Measurements from ENCODE around the gene HACD1.

HACD1 gene

DNA sequence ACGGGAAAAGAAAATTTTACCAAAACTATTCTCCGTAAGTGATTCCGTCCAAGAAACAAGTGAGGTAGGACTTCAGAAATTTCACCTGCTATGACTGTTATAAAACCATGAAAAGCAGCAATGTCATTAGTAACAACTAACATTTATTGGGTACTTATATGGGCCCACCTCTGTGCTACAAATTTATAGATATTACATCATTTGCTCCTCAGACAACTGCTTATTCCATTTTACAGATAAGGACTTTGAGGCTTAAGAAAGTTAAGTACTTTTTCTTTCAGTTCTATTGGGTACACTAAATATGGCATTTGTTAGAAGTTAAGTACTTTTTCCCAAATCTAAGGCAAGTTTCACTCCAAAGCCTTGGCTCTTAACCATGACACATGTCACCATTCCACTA is 36.3 kb downstream of the HACD1 start:
- no peak for DNase-seq (ENCODE audit: low read depth in 2 of 2)

DNA sequence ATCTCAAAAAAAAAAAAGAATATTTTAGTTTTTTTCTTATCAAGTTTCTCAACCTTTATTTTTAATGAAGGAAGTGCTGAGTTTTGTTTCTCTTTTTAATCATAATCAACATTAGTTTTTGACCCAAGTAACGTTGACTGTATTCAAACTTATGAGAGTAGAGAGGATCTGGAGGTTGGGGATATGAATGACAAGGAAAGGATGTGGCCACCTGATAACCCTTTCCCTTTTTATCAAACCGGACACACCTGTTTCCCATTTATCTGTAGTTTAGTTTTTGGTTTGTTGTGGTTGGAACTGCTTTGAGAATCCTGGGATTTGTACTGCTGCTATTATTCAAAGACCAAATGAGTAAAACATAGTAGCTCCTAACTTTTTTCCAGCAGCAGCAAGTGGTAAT is 38.6 kb downstream of the HACD1 start:
- no peak for DNase-seq (ENCODE audit: low read depth in 2 of 2)

DNA sequence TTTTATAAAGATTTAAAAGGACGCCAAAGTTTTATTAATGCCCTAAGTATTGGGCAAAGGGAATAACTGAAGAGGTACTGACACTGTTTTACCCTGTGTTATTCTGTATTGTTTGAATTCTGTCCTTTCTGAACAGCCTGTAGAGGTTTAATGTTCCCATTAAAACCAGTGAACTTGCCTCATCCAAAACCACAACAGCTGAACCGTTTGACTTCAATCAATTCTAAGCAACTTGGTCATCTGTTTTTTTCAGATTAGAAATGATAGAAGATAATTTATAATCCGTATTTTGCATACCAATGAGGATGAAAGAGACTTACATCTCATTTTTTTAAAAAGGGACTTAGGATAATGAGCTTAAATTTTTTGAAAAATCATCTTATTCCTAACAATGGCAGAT is 40.4 kb downstream of the HACD1 start:
- no peak for DNase-seq (ENCODE audit: low read depth in 2 of 2)

DNA sequence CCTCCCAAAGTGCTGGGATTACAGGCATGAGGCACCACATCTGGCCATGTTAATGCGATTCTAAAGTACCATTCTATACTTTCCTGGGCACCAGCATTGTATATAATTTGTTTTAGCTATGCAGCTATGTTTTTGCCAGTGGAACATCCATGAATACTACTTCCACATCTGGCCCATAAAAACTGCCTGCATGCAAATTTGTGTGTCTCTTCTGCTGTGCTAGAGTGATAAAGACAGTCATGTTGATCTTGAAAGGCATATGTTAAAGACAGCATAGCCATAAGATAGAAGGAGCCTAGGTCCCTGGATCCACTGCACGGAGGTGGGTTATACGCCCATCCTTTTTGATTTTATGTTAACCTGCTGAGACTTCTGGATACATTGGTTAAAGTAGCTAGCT is 52.3 kb downstream of the HACD1 start:
- no peak for DNase-seq (ENCODE audit: low read depth in 2 of 2)

DNA sequence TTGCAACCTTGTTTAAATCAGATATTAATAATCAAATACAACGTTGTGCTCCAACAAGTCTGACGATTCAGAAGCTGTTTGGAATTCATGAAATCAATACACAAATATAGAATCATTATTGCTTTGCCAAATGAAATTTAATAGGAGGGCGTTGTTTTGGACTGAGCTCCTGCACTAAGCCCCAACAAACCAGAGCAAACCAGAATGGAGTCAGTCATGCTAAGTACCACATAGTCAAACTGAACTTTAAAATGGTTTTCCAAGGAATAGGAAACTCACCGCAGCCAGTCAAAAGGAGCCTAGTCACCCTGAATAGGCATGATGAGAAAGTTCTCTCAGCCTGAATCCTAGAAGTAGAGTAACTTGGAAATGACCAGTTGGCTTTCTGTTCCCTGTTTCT is 53.7 kb downstream of the HACD1 start:
- no peak for DNase-seq (ENCODE audit: low read depth in 2 of 2)

DNA sequence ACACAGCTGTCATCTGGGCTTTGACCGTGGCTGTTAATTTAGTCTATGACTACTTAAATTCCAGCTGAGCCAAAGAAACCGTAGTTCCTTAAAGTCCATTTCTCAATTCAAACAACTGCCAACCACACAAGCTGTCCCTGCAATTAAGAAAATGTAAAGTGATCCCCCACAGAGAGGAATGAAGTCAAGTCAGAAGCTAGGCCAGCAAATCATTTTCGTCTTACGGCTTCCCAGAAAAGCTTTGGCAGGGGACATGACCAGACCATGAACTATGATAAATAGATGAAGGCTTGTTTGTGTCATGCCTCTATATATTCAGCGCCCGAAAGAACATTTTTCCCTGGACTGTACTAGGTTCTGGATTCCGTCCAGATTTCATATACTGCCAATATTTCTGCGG is 54.6 kb downstream of the HACD1 start:
- DNase-seq (ENCODE audit: low read depth in 2 of 2), result no peak

DNA sequence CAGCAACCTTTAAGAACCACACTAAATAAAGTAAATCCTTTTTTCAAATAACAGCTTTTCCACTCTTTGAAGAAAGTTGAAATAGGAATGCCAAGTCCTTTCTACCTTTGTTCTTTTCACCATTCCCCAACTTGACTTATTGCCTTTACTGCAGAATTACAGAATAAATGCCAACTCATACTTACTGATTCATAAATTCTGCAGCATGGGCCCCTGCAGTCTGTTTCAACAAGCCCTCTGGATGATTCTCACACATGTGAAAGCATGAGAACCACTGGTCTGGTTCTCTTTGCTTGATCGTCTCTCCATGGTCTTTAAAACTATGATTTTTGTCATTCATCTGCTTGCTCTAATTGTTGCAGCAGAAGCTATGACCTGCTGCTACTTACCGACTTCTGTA is 56.1 kb downstream of the HACD1 start:
- no peak for DNase-seq (ENCODE audit: low read depth in 2 of 2)

DNA sequence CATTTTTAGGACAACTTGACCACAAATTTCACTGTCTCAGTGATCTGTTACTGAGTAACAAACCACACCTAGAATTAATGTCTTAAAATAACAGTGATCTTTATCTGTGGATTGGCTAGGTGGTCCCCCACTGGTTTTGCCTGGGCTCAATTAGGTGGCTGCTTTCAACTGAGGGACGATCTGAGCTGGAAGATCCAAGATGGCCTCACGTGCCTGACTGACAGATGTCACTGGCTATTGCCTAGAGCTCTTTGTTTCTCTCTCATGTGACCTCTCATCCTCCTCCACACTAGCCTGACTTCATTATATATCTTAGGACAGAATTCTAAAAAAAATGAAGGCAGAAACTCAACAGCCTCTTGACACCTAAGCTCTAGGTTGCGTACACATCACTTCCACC is 59.7 kb downstream of the HACD1 start:
- no peak for DNase-seq (ENCODE audit: low read depth in 2 of 2)

DNA sequence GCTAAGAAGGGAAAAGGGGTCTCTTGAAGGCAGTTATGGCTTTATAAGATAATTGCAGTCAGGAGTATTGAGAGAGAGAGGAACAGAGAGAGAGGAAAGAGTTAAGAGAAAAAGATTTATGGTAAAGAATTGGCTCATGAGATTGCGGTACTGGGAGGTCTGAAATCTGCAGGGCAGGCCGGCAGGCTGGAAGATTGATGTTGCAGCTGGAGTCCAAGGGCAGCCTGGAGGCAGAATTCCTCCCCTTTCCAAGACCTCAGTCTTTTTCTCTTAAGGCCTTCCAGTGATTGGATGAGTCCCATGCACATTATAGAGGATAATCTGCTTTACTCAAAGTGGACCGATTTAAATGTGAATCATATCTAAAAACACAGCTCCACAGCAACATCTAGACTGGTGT is 68.4 kb downstream of the HACD1 start:
- DNase-seq (ENCODE audit: low read depth in 2 of 2), result no peak

DNA sequence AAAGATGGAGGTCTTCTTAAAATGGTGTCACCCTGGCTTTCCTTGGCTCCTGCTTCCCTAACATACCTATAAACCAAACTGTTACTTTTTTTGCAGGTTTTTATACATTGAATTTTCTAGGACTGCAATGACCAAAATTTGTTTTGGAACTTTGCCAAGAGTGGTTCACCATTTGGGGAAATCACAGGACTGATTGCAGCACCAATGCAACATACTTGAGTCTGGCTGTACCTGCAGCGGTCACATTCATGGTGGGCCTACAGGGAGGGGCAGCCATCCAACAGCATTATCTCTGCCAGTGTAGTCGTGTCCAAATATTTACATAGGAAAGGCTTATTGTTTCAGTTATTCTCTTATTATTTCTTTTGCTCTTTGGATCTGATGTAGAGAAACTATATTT is 69.0 kb downstream of the HACD1 start:
- DNase-seq (ENCODE audit: low read depth in 2 of 2), result no peak

DNA sequence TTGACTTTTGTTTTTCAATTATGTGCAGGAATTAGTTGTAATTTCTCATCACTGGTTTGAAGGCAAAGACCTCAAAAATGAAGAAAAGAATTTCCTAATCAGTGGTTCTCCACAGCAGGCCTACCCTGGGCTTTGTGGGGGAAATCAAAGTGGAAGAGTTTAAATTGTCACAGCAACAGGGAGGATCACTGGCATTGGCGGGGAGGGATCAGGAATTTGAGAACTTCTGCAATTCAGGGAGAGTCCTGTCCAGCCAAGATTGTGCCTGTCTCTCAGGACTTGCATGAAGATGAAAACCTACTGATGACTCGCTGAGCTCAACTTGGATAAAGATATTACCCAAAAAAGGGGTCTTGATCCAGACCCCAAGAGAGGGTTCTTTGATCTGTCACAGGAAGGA is 70.1 kb downstream of the HACD1 start:
- no peak for DNase-seq (ENCODE audit: low read depth in 2 of 2)

DNA sequence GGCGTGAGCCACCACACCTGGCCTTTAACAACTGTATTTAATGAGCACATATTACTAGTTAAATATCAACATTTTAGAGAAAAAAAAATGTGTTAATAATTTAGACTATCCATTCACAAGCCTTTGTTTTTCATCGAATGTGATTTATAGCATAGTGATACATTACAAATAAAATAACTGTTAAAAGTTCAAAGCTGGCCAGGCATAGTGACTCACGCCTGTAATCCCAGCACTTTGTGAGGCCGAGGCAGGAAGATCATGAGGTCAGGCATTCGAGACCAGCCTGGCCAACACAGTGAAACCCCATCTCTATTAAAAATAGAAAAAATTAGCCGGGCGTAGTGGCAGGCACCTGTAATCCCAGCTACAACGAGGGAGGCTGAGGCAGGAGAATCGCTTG is 72.7 kb downstream of the HACD1 start:
- no peak for DNase-seq (ENCODE audit: low read depth in 2 of 2)

All from activated CD4-positive, alpha-beta T cell treated with anti-CD3 and anti-CD28 coated beads for 24 hours (primary cell).